ENCODE measurements around the gene PHLDB1.
"Not testable (repeated sequence)": the region's sequence is repeated elsewhere in the genome, so short reads cannot be mapped to it uniquely, and the experiment has no call there.

The PHLDB1 gene

DNA sequence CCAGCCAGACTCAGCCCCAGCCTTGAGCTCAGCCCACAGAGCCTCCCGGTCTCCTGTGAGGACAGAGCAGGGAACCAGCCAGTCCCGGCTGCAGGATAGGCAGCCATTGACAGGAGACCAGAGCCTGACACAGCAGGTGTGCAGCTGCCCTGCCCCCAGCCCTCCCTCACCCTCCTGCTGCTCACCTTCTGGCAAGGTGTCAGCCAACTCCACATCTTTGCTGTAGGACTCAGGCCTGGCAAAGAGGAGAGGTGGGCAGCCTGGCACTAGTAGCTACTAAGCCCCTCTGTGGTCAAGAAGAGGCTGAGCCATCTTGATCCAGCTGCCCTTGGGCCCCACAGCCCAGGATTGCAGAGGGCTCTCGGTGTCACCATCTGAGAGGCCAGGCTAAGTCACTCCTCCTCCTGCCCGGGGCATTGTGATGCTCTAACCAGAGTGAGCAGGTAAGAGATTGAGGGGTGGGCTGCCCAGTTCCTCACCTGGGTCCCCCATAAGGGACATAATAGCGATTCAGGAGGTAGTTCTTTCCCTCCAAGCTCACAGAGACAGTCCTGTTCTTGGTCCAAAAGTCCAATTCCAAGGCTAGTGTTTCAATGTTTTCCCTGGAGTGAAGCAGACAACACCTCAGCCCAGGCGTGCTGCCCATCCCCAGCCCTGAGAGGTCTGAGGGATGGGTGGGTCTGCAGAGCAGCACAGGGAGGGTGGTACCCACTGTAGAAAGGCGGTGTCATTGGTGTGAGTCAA, 53.4 kb downstream of the PHLDB1 start:
- DNase-seq = no peak

DNA sequence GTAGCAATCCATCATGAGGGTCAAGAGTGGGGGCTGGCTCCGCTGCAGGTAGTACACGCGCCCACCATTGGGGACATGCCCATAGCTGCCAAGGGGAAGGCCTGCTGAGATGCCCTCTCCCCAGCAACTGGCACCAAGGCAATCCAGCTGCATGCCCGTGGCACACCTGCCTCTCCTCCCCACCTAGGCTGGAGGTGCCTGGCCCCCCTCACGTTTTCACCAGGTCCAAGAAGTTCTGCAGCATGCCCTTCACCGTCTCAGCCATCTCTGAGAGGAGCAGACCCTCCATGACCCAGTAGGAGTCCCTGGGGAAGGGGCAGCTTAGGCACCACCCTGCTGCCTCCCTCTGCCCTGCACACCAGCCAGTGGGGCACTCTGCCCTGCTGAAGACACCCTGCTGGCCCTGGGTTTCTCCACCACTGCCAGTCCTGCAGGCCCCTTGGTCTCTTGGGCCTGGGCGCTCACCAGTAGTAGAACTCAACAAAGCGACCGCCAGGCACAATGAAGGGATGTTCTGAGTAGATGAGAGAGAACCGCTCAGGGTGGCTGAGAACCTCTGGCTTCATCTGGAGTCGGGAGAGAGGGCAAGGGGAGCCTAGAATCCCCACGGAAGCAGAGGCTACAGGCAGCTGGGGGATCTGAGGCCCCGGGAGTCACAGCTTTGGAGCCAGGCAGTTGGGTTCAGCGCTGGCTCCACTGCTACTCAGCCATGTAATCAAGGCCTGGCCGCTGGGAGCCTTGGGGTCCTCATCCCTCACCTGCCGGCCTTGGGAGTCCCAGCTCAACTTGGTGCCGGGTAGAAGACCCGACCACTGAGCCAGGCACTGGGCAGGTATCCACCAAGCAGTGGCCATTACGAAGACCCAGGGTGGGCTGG, 54.2 kb downstream of the PHLDB1 start:
- no peak for DNase-seq

DNA sequence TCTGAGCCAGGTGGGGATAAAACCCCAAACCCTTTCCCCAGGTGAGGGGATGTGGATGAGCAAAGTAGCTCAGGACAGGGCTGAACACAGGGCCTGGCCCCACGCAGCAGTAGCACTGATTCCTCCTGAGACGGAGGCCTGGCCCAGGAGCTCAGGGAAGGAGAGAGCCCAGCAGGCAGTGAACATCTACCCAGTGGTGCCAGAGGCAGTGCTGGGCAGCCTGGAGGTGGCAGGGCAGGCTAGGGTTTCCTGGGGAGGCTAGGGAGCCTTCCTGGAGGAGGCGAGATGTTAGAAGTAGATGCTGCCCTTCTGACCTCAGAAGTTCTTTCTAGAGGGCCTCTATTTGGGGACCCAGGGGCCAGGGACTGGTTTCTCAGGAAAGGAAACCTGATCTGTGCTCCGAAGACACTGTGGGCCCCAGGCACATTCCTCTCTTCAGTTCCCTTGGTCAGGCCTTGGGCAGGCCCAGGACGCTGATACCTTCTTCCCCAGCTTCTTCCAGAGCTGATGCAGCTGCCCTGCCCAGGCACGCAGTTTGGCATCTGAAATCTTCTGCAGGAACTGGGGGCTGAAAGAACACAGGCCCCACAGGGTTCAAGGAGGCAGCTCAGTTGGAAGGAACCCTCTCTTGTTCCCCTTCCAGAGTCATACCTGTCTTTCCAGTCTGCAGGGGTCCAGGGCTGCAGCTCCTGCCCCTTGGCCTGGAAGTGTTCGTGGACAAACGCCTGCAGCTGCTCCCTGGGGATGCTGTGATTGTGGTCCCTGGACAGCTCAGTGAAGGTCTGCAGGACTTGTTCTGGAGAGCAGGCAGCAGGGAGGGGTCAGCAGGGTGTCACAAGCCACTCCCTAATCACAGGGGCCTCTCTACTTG, 55.2 kb downstream of the PHLDB1 start:
- DNase-seq = no peak

DNA sequence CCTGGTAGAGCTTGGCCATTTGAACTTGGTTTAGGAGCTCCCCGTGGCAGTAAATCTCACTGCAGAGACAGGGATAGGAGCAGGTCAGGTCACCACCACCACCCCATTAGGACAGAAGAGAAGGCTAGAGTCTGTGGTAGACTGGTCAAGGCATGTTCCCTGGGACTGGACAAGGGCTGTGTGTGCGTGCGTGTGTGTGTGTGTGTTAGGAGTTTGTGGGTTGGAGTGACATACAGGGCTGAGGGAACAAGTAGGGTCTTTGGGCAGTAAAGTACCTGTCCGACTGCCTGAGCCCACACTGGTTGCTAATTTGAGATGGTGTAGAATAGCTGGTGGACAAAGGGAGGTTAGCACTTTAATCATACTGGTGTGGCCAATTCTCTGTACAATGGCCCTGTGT, 56.0 kb downstream of the PHLDB1 start:
- DNase-seq = no peak

DNA sequence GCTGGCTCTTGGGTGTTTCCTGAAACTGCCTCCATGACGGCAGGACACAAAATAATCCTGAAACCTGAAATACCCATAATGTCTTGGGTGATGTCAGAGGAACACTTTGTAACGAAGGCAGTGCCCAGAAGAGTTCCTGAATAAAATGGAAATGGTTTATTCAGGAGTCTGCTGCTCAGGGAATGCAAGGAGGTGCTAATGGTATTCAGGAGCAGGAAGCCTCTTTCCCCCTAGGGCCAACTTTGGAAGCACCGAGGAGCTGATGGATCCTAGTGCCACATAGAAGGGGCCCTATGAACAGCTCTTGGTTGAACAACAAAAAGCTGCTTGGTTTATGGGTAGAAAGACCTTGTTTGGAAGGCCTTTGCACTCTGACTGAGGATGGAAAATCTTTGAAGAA, 56.5 kb downstream of the PHLDB1 start:
- no peak for DNase-seq

DNA sequence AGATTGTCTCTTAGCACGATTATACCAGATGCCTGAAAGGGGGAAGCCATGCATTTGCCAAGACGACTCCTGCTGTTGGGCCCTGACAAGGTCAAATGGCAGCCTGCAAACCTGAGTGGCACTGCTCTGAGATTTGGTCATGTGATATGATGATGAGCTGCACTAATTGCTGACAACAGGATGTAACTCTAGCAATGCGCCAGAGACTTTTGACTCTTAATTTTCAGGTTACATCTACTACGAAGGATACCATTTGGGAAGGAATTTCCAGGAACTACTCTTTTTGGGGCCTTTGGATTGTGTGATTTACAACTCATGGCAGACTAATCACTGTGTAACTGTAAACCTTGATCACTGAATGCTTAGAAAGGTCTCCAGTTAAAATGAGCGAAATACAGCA, 59.0 kb downstream of the PHLDB1 start:
- DNase-seq = no peak

DNA sequence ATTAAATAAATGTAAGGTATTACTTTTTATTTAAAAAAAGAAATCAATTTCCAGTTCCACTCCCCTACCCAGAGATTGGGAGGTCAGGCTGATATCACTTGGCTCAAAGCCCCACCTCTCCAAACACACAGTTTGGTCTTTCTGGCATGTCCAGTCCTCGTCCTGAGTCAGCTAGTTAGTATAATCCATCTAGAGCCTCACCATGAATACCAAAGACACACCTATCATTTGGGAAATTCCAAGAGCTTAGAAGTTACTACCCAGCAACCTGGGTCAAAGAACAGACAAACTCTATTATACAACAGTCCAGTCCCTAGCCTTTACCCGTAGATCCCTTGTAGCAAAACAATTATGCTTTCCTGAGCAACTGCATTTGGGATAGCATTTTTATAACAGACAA, 62.6 kb downstream of the PHLDB1 start:
- DNase-seq = no peak

DNA sequence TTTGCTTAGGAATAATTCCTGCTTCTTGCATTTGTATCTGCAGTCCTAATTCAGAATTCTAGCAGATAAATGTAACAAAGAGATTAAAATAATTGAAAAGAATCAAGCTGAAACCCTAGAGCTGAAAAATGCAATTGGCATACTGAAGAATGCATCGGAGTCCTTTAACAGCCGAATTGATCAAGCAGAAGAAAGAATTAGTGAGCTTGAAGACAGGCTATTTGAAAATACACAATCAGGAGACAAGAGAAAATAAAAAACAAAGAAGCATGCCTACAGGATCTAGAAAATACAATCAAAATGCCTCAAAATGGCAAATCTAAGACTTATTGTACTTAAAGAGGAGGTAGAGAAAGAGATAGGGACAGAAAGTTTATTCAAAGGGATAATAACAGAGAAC, 63.8 kb downstream of the PHLDB1 start:
- DNase-seq = no peak

DNA sequence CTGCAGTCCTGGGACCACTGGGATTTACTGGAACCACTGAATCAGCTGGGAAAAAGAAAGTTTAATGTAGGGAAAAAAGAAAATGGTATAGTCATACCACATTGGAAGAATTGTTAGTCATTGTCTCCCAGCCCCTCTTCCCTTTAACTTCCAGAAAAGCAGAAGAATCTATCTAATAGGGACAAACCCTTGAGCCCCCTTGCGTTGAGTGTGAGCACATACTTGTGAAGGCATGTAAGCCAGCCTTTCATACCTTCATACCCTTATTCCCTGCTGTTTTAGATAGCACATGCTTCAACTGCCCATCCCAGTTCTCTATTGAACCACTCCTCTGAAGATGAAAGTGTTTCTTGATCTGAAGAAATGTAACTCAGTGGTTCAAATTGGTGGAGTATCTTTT, 65.4 kb downstream of the PHLDB1 start:
- peak; percentile 21 for DNase-seq

DNA sequence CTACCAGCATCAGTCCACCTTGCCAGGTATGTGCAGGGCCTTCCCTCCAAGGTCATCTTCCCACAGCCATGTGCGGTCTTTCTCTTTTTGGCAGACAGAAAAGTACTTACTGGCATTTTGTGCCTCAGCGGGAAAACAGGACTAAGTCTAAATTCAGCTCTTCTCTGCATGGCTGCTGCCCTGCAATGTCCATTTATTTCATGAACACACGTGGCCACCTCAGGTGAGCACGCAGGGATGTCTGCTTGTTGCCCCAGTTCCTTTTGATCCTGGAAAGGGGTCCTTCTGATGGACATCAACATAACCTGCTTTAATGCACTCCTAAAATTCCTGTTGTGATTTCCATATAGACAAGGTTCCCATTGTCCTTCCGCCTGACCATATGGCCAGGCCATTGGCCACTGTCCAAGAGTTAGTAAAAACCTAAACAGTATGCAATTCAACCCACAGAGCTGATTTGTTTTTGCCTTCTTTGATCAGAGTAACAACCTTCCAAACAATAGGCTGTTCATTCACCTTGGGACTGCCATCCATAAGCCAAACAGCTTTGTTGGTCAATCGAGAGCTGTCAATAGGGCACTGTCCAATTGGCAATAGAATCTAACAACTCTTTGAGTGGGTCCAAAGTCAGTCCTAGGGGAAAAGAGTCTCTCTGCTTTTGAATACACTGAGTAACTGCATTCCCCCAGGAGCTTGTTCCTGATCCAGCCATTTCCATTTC, 66.1 kb downstream of the PHLDB1 start:
- no peak for DNase-seq

DNA sequence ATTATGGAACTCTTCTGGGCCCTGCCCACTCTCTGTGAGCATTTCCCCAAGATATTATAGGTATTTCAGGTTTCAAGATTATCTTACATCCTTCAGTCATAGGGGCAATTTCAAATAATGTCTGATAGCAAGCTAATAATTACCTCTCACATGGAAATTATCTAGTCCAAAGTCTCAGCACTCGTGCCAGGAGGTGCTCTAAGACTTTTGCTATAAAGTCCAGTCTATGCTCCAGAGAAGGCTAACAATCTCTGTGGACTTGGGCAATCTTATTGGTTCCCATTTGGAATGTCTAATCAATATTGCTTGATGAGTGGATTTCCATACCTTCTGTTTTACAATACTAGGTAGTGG, 66.6 kb downstream of the PHLDB1 start:
- DNase-seq = no peak

DNA sequence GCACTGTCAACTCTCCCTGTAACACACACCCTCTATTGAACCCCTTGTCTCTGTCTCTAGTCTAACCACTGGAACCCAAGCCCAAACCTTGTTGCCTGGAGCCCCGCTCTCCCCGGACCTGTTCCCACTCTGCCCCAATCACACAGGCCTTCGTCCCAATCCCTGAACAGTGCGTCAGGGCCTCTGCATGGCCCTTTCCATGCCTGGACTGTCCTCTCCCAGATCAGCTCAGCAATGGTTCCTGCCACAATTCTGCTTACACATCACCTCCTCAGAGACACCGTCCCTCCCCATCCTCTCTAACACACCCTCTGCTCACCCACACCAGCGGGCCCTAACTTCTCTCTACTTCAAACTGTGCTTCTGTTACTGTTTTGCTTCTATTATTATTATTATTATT, 70.6 kb downstream of the PHLDB1 start:
- no peak for DNase-seq

DNA sequence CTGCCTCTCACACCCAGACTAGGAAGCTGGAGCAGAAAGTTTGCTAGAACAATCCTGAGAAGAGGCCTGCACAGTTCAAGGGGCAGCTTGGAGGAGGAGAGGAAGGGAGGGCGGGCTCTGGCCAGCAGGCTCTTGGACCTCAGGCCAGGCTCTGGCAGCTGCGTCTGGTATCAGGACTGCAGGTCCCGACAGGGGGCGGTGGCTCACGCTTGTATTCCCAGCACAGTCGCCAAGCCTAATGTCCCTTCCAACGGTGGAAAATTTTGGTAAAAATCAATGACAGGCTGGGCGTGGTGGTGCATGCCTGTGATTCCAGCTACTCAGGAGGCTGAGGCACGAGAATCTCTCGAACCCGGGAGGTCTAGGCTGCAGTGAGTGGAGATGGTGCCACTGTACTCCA, 71.5 kb downstream of the PHLDB1 start:
- not testable (repeated sequence) for DNase-seq

DNA sequence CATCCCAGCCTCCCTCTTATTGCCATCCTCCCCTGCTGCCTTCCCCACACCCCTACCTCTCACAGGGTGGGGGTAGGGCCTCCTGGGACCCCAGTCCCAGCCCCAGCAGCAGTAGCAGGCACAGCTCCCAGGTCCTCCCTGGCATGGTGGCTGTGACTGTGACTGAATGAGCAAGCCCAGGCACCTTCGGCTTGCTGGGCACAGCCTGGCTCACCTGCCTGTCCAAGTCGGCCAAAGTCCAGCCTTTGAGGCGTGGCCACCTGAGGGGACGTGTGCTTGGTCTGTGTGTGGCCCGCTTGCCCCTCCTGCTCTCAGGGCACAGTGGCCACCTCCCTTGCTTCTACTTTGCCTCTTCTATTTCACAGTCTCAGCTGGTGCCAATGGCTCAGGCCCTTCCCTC, 72.1 kb downstream of the PHLDB1 start, which contains the start of gene TREH:
Gene TREH (minus strand): TSS at position 168 of the 400 bp plus-strand sequence. CDS start 23 bp downstream, at position 145.
- DNase-seq = no peak

DNA sequence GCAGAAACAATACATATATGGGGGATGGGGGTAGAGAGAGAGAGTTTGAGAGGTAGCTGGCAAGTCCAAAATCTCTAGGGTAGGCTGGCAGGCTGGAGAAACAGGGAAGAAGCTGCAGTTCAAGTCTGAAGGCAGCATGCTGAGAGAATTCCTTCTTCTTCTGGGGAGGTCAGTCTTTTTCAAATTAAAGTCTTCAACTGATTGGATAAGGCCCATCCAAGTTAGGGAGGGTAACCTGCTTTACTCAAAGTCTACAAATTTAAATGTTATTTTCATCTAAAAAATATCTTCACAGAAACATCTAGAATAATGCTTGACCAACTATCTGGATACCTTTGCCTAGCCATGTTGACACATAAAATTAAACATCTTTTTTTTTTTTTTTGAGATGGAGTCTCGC, 75.0 kb downstream of the PHLDB1 start:
- no peak for DNase-seq

DNA sequence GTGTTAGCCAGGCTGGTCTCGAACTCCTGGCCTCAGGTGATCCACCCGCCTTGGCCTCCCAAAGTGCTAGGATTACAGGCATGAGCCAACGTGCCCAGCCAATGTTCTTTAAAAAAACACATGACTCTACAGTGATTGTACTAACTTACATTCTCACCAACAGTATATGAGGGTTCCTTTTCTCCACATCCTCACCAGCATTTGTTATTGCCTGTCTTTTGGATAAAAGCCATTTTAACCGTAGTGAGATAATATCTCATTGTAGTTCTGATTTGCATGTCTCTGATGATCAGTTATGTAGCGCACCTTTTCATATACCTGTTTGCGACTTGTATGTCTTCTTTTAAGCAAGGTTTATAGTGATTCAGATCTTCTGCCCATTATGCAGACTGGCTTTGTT, 75.5 kb downstream of the PHLDB1 start:
- not testable (repeated sequence) for DNase-seq

DNA sequence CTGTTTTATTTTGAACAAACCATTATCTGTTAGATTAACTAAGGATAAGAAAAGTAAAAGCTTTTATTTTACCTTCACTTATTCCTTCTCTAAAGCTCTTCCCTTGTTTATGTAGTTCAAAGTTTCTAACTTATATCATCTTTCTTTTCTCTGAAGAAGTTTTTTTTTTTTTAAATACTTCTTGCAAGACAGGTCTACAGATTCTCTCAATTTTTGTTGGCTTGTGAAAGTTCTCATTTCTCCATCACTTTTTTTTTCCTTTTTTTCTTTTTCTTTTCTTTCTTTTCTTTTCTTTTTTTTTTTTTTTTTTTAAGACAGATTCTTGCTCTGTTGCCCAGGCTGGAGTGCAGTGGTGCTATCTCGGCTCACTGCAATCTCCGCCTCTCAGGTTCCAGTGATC, 76.8 kb downstream of the PHLDB1 start:
- DNase-seq = no peak

DNA sequence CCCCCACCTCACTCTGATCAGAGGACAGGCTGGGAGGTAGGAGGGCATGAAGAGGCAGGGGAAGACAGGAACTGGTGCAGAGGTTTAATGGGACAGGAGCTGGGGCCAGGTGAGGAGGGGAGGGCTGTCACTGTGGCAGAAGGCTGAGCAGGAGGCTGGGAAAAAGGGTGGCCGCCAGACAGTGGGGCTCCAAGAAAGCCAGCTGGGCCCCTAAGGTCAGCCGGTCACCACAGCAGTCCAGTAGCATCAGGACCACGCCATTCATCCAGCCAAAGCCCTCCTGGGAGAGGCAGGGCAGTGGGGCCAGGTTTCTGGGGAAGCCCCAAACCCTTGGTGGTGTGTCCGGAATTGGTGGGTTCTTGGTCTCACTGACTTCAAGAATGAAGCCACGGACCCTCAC, 80.5 kb downstream of the PHLDB1 start:
- DNase-seq = no peak

DNA sequence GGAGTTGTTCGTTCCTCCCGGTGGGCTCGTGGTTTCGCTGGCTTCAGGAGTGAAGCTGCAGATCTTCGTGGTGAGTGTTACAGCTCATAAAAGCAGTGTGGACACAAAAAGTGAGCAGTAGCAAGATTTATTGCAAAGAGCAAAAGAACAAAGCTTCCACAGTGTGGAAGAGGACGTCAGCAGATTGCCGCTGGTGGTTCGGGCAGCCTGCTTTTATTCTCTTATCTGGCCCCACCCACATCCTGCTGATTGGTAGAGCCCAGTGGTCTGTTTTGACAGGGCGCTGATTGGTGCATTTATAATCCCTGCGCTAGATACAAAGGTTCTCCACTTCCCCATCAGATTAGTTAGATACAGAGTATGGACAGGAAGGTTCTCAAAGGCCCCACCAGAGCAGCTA, 80.9 kb downstream of the PHLDB1 start:
- not testable (repeated sequence) for DNase-seq

DNA sequence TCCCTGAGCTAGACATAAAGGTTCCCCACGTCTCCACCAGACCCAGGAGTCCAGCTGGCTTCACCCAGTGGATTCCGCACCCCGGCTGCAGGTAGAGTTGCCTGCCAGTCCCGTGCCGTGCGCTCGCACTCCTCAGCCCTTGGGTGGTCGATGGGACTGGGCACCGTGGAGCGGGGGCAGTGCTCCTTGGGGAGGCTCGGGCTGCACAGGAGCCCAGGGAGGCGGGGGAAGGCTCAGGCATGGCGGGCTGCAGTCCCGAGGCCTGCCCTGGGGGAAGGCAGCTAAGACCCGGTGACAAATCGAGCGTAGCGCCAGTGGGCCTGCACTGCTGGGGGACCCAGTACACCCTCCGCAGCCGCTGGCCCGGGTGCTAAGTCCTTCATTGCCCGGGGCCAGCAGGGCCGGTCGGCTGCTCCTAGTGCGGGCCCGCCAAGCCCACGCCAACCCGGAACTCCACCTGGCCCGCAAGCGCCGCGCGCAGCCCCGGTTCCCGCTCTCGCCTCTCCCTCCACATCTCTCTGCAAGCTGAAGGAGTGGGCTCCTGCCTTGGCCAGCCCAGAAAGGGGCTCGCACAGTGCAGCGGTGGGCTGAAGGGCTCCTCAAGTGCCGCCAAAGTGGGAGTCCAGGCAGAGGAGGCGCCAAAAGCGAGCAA, 81.6 kb downstream of the PHLDB1 start:
- no peak for DNase-seq

DNA sequence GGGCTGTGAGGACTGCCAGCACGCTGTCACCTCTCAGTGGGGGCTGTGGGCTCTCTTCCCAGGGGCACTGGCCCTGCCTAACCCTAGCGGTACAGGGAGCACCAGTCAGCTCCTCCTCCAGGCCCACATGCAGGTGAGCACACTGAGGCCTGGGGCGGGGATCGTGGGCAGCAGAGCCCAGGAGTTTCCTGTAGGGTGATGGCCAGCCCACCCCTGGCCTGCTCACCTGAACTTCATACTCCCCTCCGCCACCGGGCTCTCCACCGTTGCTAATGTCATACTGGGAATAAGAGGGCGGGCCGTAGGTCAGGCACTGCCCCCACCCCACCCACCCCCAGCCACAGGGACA, 82.1 kb downstream of the PHLDB1 start:
- no peak for DNase-seq

DNA sequence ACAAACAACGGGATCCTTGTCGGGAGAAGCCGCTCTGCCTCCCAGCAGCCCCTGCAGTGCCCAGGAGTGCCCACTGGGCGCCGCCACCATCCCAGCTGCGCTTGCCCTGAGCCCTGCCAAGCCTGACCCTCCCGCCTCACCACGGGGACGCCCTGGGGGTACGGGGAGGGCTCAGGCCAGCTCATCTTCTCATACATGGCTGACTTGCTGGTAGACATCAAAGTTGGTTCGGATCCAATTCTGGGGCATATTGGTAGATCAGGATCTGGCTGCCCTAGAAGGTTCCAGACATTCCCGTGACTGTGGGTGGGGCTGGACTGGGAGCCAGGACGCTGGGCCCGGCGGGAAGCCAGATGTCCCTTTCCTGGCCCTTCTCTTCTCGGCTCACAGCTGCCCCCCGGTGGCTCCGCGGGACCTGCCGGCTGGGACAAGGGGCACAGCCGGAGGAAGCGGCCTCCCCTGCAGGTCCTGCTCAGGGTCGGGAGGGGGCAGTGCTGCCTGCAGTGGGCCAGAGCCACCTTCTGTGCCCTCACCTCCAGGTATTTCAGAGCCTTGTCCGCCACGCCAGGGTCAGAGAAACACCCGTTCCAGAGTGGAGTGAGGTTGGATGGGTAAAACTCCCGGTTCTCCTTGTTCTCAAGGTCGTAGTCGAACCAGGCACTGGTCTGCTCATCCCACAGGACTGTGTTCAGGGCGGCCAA, 82.6 kb downstream of the PHLDB1 start:
- DNase-seq = peak; percentile 84

Measured in HCEC 1CT (cell line).